GM18519 (cell line): ENCODE results near the gene LDLRAD3.

ENCODE experiments used
- ATAC-seq: cut with Tn5 transposase; IDR thresholded peaks from one replicate; pipeline ENCODE4 v1.9.1; 2021; ENCODE audit warnings: mild to moderate bottlenecking, moderate library complexity; ENCODE audit not compliant: unreplicated experiment, low FRiP score

LDLRAD3 gene

DNA sequence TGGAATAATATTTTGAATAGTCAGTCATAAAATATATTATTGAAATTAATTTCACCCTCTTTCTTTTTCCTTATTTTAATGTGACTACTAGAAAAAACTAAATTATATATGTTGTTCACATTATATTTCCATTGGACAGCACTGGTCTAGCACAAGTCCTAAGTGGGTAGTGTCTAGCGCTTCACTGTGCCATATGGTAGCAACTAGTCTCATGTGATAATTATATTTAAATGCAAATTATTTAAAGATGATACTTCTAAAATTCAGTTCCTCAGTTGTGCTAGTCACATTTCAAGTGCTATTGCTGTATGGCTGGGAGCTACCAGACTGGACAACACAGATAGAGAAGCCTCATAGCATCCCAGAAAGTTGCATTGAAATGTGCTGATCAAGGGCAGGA is 19.1 kb upstream of the LDLRAD3 start:
- ATAC-seq, result no peak

DNA sequence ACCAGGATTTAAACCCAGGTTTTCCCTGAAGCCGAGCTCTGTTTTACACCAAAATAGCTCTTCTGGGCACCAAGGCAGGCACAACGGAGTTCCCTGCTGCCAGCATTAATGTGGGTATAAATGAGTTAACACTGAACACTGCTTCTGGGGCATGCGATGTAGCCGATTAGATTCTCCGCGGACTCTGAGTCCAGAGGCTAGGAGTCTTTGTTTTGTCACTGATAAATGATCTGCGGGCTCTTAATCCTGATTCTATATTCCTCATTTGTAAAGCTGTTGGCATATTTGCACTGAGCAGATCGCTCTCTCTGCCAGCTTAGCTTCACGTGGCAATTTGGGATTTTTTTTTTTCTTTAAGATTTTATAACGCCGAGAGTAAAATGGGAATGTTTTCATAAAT is 16.8 kb upstream of the LDLRAD3 start:
- no peak for ATAC-seq

DNA sequence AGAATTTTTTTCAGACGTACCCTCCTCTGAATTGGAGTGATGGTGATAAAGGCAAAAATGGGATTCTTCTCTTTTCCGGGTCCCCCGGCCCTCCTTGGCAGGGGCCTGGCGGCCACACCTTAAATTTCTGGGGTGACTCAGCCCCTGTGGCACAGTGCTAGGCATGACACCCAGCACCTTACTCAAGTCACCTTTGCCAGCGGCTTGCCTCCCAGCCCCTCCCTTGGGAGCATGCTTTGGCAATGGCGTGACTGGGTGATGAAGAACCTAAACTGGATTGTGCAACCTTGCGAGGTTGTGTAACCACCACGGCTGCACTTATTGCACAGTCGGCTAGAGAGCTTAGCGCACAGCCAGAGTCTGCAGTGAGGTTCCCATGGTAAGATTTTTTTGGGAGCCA is 16.2 kb upstream of the LDLRAD3 start:
- no peak for ATAC-seq

DNA sequence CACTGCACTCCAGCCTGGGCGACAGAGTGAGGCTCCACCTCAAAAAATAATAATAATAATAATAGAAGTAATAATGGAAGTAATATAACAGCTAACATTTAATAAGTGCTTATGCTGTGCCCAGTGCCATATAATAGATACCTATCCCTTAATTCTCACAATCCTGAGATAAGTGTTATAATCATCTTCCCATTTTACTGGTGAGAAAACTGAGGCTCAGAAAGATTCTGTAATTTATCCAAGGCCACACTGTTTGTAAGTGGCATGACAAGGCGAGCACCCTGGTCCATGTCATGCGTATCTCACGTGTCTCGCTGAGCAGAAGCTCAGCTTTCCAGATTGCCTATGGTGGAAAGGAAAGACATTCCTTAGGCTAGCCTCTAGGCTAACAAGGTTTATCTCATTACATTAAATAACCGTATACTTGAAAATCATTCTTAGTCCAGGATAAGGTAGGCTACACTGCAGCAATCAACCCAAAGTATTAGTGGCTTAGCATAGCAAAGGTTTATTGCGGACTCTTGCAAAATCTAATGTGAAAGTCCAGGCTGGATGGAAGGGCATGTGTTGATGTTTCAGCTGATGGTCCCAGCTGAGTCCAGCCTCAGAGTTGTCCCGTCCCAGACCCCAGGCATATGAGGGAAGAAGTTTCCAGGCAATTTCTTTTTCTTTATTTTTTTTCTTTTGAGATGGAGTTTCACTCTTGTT is 15.0 kb upstream of the LDLRAD3 start:
- ATAC-seq, result no peak

DNA sequence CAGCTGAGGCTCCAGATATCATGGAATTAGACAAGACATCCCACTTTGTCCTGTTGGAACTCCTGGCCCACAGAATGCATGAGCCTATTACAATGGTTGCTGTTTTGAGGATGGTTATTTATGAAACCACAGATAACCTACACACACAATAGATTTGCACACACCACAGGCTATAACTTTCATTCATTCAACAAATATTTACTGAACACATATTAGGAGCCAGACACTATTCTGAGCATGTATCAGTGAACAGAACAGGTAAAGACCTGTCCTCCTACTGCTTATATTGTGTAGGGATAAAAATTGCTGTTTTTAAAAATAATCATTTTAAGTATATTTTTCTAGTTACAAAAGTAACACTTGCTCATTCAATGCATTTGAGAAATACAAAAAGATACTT is 13.4 kb upstream of the LDLRAD3 start:
- no peak for ATAC-seq

DNA sequence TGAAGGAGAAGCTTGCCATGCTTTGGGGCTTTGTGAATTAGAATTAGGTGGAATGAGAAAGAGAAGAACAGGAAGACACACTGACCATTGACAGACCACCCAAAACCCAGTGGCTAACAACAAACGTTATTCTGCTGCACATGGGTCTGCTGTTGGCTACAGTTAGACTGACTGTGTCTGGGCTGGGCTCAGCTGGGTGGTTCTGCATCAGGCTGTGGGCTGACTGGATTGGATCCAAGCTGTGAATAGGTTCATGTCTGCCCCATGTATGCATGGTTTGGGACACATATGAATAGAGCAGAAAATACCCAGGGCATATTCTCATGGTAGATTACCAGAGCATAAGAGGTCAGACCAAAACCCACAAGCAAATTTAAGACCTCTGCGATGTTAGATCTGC is 11.7 kb upstream of the LDLRAD3 start:
- no peak for ATAC-seq

DNA sequence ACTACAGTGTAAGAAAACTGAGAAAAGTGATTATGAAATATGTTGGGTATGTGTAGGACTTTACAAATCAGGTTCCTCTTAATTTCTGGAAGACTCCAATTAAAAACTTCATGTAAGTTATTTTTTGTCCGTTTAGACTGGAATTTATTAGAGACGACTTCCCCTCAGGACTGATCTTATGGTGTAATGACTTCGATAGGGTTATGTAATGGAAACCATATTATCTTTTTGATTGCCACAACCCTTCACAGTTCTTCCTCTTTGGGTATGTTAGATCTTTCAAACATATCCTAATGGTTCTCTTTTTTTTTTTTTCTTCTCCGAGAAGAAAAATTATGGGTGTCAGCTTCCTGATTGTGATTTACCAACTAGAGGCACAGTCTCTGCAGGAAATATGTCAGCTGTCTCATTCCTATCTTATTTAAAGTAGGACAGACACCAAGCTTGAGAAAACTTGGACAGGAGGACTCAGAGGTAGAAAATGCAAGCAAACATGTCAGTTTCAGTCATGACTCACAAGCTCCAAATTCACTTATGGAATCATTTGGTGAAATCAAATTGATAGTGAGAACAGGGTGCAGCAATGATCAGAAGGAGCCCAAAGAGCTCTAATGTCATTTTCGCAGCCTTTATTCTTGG is 11.1 kb upstream of the LDLRAD3 start:
- ATAC-seq, result no peak

DNA sequence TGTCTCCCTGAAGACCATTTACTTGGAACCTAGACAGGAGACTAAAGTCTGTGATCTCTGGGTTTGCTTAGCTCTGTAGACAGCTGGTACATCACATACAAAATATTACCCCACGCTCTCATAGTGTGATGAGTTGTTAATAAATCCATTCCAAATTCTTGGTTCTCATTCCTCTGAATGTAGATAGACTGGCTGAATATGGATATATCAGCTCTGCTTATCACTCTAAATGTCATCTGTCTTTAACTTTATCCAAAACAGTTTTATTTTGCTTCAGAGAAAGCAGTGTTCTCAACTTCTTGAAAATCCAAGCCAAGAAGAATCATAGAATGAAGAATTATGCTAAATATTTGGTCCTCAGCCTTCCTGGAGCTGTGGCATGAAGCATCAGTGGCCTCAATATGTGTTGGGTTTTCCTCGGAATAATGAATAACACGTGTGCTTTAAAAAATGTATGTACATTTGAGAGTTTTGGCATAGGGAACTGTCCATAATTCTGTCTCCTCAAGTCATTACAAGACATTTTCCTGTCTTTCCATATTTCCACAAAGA is 10.5 kb upstream of the LDLRAD3 start:
- no peak for ATAC-seq

DNA sequence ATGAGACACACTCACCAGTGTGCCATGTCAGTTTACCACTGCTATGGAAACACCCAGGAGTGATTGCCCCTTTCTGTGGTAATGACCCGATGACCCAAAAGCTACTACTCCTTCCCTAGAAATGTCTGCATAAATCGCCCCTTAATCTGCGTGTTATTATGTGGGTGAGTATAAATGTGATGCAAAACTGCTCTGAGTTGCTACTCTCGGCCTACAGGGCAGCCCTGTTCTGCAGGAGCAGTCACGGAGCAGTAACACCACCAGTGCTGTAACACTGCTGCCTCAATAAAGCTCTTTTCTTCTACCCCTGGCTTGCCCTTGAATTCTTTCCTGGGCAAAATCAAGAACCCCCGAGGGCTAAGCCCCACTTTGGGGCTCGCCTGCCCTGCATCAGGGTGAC is 9.6 kb upstream of the LDLRAD3 start:
- ATAC-seq, result no peak

DNA sequence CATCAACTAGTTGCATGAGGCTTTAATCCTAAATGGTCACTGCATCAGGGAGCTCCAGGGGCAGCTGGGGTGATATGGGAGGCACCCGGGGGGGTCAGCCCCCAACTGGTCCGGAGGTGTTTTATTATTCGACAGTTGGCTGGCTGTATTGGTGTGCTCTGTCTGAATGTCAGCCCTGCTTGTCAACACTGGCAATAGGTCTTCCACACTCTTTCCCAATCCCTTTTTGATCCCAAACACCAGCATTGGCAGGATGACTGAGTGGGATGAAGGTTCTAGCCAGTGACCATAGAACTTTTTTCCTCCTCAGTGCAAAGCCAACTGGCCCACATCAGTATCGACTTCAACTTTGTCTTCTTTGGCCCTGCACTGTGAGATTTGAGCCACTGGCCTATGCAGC is 8.9 kb upstream of the LDLRAD3 start:
- ATAC-seq, result no peak

DNA sequence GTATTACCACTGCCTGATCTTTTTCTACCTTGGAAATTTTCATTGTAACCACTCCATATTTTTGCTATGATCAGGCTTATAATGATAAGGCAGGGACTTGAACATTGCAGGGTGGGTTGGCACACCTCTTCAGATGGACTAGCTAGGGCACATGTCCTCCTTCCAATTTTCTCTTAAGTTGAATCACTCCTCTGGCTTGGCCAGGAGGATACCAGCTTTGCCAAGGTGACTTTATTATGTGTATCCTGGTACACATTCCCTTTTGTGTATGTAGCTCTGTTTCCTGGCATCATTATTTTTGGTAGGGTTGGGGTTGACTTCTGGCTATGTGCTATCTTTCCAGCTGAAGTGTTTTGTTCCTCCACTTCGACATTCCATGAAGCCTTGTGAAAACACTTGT is 8.5 kb upstream of the LDLRAD3 start:
- ATAC-seq, result no peak

DNA sequence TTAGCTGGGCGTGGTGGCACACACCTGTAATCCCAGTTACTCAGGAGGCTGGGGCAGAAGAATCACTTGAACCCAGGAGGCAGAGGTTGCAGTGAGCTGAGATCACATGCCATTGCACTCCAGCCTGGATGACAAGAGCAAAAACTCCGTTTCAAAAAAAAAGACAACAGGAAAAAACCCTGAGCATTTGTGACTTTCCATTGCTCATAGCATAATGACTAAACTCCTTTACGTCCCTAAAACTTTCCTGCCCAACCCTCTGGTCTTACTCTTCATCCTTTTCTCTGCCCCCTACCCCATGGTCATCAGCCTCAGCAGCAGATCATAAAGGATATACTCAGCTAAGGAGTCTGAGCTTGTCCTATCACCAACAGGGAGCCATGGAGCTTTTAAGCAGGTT is 6.8 kb upstream of the LDLRAD3 start:
- no peak for ATAC-seq

DNA sequence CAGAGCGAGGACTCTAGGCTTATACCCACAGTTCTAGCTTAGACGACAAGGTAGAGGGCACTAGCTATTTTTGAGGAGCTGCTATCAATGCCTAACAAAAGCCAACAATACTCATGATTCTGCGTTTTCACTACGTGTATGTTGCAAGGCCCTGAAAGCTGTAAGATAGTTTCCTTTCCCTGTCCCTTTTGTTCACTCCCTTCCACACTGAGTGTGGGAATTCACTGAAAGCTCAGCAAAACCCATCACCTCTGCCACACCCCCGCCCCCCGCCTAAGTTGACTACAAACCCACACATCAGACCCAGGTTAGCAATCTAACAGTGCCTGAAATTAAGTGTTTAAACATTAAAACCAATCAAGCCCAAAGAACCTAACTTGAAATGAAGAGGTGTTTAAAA is 6.2 kb upstream of the LDLRAD3 start:
- ATAC-seq, result no peak

DNA sequence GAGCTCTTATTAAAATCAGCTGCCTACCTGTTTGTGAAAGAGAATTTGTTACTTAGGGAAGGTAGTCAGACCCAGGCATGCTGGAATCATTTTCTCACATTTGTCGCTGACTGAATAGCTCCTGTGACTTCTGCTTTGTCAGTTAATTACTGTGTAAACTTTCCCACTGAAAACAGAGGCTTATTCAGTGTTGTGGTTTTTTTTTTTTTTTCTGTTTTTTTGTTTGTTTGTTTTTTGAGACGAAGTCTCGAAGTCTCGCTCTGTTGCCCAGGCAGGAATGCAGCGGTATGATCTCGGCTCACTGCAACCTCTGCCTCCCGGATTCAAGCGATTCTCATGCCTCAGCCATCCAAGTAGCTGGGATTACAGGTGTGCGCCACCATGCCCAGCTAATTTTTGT is 5.6 kb upstream of the LDLRAD3 start:
- ATAC-seq, result no peak

DNA sequence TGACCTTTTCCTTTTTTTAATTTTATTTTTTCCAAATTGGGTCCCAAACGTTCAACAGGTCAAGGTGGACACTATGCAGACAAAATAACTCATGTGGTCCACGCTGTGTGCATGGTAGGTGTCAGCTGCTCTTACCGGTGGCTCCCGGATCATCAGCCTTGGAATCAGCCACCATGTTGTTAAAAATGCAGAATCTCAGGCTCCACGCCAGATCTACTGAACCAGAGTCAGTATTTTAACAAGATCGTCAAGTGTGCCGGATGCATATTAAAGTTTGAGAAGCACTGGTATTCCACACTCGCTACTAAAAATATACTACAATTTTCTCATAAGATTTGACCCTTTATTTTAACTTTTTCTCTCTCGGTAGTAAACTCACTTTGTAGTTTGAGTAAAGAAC is 553 bp upstream of the LDLRAD3 start:
- no peak for ATAC-seq

DNA sequence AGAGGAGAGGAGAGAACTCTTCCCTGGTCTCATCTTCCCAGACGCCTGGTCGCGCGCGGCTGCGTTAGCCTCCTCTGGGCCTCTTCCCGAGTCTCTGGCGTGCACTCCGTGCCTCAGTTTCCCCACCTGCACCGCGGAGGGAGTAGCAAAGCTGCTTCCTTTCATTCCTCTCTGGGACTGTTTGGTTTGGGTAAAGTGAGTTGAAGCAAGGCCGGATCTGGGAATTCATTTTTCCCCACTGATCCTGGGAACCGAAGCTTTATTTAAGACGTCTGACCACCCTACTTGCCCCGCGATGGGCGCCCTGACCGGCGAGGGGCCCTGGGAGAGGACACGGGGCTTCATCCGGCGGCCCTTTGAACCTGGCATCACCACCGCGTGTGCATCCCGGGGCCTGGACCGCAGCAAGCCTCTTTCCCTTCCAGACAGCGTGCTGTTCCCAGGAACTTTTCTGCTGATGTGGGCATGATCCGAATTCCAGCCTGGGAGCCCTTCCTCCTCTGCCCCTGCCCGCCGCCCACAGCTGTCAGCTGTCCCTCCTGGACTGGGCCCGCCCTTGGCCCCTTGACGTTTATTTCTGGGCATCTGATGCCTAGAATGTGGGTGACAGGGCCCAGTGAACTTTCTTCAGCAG is 758 bp downstream of the LDLRAD3 start:
- ATAC-seq, result no peak

DNA sequence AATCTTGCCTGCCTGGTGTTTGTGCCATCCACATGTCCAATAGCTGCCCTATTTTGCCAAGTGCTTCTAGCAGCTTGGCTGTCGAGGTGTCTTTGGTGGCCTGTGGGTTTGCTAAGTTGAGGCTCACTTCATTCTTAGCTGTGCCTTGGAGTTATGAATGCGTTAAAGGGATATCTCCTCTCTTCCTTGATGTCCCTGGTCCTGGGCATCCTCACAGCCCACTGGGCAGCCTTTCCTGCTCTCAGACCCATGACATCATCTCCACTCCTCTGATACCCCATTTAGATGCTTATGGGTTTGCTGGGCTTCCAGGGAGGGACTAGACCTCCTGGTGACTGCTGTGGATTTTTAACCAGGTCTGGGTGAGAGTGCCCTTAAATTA is 1.3 kb downstream of the LDLRAD3 start:
- no peak for ATAC-seq

DNA sequence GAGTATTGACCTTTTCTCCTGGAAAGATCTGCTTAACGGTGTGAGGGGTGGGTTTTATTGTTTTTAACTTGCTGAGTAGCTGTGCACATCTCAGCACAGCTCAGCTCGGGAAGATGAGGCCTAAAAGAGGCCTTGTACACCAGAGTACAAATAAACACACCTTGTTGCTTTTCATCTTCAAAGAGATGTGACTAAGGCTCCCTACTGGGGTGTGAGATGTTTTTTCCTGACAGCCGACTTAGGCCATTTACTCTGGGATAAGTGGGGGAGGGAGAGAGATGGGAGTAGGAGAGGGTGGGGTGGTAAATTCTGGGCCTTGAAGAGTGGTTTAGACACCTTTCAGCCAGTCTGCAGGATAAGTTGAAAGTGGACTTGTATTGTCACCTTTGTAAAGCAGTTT is 2.9 kb downstream of the LDLRAD3 start:
- ATAC-seq, result no peak

DNA sequence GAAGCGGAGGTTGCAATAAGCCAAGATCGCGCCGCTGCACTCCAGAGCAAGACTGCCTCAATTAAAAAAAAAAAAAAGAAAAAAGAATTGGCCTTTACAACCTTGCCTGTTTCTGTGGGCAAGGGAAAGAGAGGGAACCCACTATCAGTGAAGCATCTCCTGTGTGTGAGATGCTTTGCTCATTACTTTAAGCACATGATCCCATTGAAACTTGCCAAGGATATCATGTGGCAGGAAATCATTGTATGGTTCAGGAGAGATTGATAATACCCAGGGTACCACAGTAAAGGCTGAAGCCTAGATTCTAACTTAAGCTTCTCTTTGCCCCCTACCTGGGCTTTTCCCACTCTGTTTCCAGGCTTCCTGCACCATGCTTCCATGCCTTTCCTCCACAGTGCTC is 3.6 kb downstream of the LDLRAD3 start:
- no peak for ATAC-seq

DNA sequence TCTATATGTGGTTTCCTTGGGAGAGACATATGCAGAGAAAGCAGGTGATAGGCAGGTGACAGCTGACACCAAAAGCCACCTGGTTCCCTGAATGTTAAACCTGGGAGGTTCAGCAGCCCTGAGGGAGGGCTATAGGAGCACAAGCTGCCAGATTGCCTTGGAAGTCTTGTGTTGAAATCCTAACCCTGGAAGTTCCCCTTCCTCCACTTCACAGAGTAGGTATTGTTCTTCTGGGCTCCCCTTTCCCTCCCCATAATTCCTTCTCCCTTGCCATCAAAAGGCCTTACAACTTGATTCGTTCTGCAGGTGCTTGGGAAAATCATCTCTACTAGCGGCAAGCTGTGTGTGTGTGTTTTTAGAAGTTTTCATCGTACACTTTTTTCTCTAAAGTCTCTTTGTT is 5.4 kb downstream of the LDLRAD3 start:
- ATAC-seq, result no peak

DNA sequence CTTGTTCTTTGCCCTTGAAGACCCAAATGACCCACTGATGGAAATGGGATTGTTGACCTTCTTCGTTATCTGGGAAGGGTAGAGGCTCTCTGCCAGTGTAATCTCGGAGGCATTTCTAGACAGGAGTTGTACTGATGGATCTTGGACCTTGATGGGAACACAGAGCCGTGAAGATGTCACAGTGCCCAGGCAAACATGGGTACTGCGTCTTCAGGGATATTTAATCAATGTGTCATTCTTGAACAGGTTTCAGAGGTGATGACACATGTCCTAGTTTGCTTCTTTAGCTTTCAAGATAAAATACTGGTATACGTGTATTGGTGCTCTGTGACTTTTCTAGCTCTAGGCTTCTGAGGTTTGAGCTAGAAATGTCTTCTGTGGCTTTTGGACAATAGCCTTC is 6.2 kb downstream of the LDLRAD3 start:
- no peak for ATAC-seq

DNA sequence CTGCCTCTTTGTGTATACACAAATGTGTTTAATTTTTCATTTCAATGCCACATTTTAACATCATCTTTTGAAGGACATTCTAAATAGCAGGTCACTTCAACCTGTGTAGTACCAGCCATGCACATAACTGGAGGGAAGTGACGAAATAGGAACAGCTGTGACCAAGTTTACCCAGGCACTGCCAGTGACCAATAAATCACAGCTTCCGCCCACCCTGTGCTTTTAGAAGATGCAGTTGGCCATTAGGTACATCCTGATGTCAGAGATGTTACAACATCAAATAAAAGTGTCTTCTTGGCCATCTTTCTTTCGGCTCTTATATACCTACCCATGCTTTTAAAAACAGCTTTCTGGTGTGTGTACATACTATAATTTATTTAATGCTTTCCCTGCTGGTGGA is 7.8 kb downstream of the LDLRAD3 start:
- no peak for ATAC-seq
